SKM-1 (cell line): Measurements from ENCODE around the gene SCYGR8.
A peak's percentile ranks its signal among the peaks of the same experiment; 100 is the strongest.
"Not testable (repeated sequence)": the region's sequence is repeated elsewhere in the genome, so short reads cannot be mapped to it uniquely, and the experiment has no call there.

Experiments used
- DNase-seq: peaks from one replicate; lab custom pipeline; 2025; ENCODE audit not compliant: unreplicated experiment; lab: John Stamatoyannopoulos, UW

Gene SCYGR8

GRCh38 chr2:227745594-227745993 is at the start of gene SCYGR8:
SCYGR8 (plus strand) TSS chr2:227745894; CDS start chr2:227745894, 0 bp downstream.
- no peak for DNase-seq

DNA sequence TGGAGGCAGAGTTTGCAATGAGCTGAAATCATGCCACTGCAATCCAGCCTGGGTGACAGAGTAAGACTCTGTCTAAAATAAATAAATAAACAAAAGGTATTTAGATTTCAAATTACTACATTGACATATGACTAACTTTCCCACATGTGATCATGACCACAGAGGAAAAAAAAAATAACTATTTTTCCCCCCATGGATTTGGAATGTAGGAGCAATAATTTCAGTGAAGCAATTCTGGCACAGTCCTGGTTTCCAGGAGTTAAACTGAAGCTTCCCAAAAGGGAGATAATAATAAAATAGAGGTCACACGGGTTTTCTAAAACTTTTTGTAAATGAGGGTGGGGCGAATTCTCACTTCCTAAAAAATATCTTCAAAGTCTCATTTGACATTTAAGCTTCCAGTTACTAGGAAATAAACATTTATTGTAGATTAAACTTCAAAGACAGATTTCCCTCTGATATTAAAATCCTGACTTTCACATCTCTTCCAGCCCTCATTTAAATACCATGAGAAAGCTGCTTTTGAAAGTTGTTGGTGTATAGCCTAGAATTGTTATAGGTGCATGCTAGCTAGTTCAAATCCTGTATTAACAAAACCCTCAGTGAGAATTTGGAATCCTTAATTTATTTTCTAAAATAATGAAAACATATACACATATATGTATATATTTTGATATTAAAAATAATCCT is 48.6 kb upstream of the SCYGR8 start:
- no peak for DNase-seq

DNA sequence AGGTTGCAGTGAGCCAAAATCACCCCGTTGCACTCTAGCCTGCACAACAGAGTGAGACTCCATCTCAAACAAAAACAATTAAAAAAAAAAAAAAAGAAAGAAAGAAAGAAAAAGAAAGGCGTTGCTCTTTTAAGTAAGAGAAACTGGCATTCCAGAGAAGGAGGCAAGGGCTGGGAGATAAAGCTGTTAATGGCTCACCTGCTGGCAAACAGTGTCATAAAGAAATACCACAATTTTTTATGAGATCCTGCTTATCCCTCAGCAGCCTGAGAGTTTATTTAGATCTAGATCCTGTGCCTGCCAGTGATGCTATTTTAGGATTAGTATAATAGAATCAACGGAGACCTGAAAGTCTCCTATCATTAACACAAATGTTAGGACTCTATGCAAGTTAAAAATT is 44.1 kb upstream of the SCYGR8 start:
- no peak for DNase-seq

GRCh38 chr2:227703280-227703732 is 42.4 kb upstream of the SCYGR8 start:
- DNase-seq, result no peak

DNA sequence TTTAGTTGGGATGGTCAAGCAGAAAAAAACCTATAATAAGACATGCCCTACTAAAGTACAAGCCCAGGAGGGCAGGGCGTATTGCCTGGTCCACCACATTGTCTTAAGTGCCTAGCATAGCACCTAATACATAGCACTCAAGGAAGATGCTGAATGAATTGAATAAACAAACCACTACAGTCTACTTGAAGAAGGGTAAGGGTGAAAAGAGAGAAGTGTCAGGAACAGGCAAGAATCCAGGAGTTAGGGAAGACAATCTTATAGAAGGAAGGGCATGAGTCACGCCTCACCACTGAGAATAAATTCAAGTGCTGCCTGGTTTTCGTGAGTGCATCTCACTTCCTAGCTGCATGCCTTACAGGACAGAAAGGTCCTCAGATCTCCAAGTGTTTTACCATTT is 41.7 kb upstream of the SCYGR8 start:
- no peak for DNase-seq

DNA sequence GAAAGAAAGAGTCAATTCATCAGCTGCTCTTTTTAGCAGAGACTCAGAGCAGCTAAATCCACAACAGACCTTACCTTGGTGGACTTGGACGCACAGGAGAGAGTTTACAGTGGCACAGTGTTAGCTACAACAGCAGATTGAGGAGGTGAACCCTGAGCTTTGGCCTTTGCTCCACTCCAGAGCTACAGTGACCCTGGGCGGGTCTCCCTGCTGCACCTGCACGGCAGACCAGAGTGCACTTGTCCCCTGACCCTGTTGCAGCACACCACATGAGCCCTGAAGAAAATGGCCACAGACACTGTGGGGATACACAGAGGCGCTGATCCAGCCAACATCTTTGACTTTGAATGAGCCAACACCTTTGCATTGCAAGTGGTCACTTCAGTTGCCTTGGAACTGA is 38.8 kb upstream of the SCYGR8 start:
- DNase-seq, result no peak

GRCh38 chr2:227707390-227707789 is 38.3 kb upstream of the SCYGR8 start:
- DNase-seq, result no peak

GRCh38 chr2:227710986-227711385 is 34.7 kb upstream of the SCYGR8 start:
- DNase-seq, result no peak

DNA sequence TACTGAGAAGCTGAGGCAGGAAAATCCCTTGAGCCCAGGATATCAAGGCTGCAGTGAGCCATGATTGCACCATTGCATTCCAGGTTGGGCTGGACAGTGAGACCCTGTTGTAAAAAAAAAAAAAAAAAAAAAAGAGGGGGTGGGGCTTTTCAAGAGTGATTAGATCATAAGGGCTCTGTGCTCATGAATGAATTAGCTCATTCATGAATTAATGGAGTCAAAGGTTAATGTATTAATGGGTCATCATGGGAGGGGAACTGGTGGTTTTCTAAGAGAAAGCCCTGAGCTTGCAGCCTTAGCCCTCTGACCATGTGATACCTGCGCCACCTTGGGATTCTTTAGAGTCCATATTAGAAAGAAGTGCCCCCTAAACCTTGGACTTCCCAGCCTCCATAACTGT is 32.4 kb upstream of the SCYGR8 start:
- DNase-seq, result no peak

GRCh38 chr2:227716501-227716900 is 29.2 kb upstream of the SCYGR8 start:
- no peak for DNase-seq

DNA sequence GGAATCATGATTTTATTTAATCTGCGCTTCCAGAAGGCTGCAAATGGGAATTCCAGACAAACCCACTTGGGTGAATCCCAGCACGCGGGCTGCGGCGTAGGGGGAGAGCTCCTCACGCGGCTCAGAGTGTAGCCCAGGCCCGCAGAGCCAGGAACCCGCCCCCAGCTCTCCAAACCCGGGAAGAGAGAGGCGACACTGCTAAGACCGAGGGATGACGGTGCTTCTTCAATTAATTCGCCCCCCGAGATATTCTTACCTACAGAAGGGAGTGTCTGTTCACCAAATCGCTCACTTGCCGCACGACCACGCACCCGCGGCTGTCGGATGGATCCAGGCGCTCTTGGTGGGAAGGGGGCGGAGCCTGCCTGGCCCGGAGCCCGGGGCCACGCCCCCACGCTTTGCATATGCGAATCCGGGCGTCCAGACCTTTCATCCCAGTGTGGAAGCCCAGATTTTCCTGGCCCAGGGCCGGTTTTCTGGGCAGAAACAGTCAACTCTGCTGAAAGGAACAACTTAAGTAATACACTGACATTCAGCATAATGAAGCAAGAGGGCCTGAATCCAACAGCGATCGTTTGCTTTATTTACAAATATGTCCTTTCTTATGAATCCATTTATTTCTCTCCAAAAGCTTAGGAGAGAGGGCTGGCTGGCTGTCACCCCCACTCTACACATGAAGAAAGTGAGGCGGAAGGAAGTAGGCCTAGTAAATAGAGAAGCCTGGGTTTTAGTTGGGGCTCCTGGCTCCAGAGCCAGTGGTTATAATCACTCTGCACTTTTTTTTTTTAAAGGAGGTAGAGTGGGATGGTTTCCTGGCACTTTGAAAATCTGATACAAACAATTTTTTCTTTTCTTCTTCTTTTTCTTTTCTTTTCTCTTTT is 27.8 kb upstream of the SCYGR8 start, which contains the start of gene SLC19A3:
SLC19A3 (minus strand) TSS at position 342 of the 881 bp plus-strand sequence. CDS start 15,710 bp downstream, outside the sequence.
- DNase-seq, result no peak

- DNase-seq, result peak; percentile 5
Measured at GRCh38 chr2:227719641-227720040, 26.1 kb upstream of the SCYGR8 start.

- DNase-seq, result peak; percentile 24
Measured at GRCh38 chr2:227720680-227721079, 25.0 kb upstream of the SCYGR8 start.

- not testable (repeated sequence) for DNase-seq
Measured at GRCh38 chr2:227722821-227723220, 22.9 kb upstream of the SCYGR8 start.

- DNase-seq, result peak; percentile 13
Measured at GRCh38 chr2:227724394-227725039, 21.2 kb upstream of the SCYGR8 start, which contains the start of gene SCYGR6. SCYGR6 (minus strand) TSS chr2:227724757; CDS start chr2:227724757, 0 bp downstream.

DNA sequence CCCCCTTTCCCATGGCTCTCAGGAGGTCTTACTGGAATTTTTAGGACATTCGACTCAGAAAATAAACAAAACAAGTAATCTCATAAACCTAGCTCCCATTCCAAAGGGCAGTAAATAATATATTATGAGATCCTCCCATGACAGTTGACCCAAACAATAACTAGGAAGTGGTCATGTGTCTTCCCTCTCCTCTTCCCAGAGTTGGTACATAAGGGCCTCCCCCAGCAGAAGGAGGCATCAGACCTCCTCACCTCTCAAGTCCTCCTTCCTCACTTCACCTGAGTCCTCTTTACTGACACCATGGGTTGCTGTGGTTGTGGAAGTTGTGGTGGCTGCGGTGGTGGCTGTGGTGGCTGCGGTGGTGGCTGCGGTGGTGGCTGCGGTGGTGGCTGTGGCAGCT is 17.7 kb upstream of the SCYGR8 start, which contains the start of gene SCYGR7:
SCYGR7 (plus strand) TSS at position 301 of the 400 bp plus-strand sequence; CDS start at position 301, 0 bp downstream.
- DNase-seq, result no peak

GRCh38 chr2:227739351-227739750 is 6.3 kb upstream of the SCYGR8 start:
- no peak for DNase-seq

- not testable (repeated sequence) for DNase-seq
Measured at GRCh38 chr2:227740705-227741104, 5.0 kb upstream of the SCYGR8 start.

DNA sequence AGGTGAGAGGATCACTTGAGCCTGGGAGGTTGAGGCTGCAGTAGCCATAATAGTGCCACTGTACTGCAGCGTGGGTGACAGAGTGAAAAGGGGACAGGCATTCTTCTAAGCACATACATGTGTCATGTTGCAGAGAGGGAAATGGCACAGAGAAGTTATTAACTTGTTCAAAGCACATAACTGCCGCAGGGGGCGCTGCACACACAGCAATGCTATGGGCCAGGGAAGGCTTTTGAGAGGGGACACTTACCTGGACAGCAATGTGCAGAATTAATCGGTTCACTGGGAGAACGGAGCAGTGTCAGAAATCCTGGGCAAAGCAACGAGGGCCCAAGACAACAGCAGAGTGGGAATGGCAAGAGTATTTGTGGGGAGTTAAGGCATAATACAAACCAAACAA is 2.4 kb downstream of the SCYGR8 start:
- no peak for DNase-seq

DNA sequence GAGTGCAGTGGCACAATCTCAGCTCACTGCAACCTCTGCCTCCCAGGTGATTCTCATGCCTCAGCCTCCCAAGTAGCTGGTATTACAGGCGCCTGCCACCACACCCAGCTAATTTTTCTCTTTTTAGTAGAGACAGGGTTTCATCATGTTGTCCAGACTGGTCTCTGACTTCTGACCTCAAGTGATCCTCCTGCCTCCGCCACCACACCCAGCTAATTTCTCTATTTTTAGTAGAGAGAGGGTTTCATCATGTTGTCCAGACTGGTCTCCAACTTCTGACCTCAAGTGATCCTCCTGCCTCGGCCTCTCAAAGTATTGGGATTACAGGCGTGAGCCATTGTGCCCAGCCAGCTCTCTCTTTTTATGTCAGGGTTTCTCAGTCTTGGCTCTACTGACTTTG is 10.6 kb downstream of the SCYGR8 start:
- not testable (repeated sequence) for DNase-seq

- DNase-seq, result no peak
Measured at GRCh38 chr2:227759411-227760118, 13.9 kb downstream of the SCYGR8 start.
